Measurements from ENCODE around the gene TDRD1.

TDRD1 gene

GRCh38 chr10:114174695-114175188 is 4.4 kb upstream of the TDRD1 start:
- DNase-seq, result peak; percentile 33

- DNase-seq, result no peak
Observed at GRCh38 chr10:114175667-114176066, 3.5 kb upstream of the TDRD1 start.

DNA sequence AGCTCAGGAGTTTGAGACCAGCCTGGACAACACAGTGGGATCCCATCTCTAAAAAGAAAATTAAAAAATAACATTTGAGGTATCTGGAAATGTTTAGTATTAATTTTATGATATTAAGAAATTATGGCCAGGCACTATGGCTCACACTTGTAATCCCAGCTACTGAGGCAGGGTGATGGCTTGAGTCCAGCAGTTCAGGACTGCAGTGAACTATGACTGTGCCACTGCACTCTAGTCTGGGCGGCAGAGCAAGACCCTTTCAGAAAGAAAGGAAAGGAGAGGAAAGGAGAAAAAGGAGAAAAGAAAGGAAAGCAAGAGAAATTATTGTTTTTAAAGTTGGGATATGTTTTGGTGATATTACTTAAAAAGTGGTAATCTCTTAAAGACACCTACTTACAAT is 2.6 kb upstream of the TDRD1 start:
- DNase-seq, result no peak

GRCh38 chr10:114179747-114180146 is 594 bp downstream of the TDRD1 start:
- no peak for DNase-seq

GRCh38 chr10:114180937-114181336 is 1.8 kb downstream of the TDRD1 start:
- no peak for DNase-seq

GRCh38 chr10:114181971-114182370 is 2.8 kb downstream of the TDRD1 start:
- no peak for DNase-seq

- DNase-seq, result no peak
Observed at GRCh38 chr10:114183563-114183962, 4.4 kb downstream of the TDRD1 start.

DNA sequence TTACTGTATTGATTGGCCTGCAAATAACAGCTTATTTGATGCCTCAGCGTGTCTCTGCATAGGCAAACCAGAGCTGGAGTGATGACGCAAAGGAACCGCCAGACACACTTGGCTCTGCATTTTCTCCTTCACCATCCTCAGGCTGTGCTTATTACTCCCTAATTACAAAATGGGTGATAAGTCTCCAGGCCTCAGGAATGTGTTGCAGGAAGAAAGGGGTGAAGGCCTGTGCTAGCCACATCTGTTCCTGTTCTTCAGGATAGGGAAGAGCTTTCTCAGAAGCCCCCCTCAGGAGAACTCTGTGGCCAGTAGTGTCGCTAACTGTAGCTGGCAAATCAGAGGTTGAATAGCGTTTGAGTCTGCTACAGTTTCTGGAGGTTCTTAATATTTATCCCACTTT is 5.1 kb downstream of the TDRD1 start:
- no peak for DNase-seq

DNA sequence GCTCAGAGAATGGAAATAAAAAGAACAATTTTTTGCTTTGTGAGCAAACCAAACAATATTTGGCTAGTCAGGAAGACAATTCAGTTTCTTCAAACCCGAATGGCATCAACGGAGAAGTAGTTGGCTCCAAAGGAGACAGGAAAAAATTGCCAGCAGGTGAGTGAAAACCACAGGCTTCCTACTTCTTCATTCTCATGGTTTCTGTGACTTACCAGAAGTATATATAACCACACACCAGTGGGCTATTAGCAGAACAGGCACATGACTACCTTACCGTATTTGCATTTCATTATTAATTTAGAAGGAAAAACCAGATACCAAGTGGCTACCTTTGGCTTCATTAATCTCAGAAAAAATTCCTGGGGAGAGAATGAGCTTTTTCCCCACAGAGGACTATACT is 8.8 kb downstream of the TDRD1 start:
- DNase-seq, result no peak

DNA sequence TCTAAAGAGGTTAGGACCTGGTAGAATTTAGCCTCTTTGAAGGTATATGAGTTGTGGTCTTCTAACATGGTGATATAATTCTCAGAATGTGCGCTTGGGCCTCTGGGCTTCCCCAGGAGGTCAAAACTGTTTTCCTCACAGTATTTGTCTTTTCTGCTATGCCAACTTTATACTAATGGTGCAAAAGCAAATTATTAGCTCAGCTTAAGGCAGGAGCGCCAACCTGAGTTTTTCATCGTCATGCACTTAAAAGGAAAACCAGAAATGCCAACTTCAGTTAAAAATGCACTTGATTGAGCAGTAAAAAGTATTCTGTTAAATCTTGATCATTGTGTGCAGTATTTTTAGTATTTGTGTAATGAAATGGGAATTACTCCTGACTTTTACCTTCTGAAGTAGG is 9.7 kb downstream of the TDRD1 start:
- DNase-seq, result no peak

- no peak for DNase-seq
Observed at GRCh38 chr10:114189700-114190099, 10.5 kb downstream of the TDRD1 start.

DNA sequence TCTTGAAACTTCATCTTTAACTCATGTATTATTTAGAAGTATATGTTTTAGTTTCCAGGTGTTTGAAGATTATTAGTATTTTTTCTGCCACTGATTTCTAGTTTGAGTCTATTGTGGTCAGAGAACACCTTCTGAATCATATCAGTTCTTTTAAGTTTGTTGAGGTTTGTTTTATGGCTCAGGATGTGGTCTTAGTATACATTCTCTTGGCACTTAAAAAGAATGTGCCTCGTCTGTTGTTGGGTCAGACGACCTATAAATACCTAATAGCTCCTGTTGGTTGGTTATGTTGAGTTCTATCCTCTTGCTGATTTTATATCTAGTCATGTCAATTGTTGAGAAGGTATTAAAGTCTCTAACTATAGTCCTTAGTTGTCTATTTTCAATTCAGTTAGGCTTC is 15.9 kb downstream of the TDRD1 start:
- no peak for DNase-seq

GRCh38 chr10:114199239-114199638 is 20.1 kb downstream of the TDRD1 start:
- no peak for DNase-seq

DNA sequence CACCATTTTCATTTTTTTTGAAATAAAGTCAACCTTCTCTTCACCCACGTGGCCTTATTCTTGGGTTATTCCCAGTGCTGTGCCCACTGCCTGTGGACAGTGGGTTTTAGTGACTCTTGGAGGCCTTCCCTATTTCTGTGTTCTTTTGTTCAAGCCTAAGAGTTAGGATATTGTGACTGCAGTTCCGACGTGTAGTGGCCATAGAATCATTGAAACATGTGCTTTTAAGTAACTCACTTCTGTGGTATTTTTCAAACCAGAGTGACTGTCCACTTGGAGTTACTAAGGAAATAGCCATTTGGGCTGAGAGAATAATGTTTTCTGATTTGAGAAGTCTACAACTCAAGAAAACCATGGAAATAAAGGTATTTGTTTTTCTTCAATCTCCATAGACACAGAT is 23.7 kb downstream of the TDRD1 start:
- no peak for DNase-seq

DNA sequence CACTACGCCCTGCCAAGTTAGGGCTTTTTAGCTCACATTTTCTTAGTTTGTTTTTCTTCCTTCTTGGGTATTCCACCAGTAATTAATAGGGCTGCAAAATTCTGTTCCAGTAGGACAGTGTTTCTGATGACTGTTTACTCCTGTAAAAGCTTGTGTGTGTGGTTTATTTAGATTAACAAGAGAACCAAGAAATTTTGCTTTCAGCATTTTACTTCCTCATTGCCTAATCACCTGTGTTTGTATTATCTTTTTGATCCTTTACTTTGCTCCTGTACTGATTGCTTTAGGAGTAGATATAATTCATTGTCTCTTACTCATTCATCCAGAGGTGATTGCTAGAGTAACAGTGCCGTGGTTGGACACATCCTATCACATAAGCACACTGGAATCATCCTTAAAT is 27.7 kb downstream of the TDRD1 start:
- no peak for DNase-seq

GRCh38 chr10:114207349-114207748 is 28.2 kb downstream of the TDRD1 start:
- DNase-seq, result no peak

- no peak for DNase-seq
Observed at GRCh38 chr10:114208351-114208750, 29.2 kb downstream of the TDRD1 start.

GRCh38 chr10:114212153-114212552 is 33.0 kb downstream of the TDRD1 start:
- DNase-seq, result no peak

- no peak for DNase-seq
Observed at GRCh38 chr10:114215033-114215432, 35.9 kb downstream of the TDRD1 start.

DNA sequence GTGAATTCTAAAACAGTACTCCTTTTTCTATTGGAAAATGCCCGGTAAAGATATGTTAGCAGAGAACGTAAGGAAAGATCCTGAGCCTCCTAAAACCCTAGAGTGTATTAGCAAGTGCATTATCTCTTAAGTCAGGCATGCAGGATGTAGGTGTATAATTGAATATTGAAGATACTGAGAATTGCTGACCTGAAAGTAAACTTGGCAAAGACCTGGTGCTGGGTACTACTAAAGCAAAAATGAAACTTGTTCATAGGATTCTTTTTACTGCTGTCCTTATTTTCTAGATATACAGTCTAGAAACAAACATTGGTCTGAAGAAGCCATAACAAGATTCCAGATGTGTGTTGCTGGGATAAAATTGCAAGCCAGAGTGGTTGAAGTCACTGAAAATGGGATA is 41.1 kb downstream of the TDRD1 start:
- DNase-seq, result no peak

DNA sequence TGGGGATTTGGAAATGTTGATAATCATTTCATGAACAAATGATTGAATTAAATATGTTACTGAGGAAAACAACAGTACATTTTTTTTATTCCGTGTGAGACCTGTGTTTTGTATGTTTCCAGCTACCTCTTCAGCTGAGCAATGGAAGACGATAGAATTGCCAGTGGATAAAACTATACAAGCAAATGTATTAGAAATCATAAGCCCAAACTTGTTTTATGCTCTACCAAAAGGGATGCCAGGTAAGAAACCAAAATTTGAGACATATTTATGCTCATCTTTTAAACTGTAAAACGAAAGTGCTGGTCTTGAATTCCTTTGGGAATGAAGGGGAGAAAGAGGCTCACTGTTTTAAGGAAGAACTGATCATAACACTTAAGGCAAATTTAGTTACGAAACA is 42.1 kb downstream of the TDRD1 start:
- no peak for DNase-seq

DNA sequence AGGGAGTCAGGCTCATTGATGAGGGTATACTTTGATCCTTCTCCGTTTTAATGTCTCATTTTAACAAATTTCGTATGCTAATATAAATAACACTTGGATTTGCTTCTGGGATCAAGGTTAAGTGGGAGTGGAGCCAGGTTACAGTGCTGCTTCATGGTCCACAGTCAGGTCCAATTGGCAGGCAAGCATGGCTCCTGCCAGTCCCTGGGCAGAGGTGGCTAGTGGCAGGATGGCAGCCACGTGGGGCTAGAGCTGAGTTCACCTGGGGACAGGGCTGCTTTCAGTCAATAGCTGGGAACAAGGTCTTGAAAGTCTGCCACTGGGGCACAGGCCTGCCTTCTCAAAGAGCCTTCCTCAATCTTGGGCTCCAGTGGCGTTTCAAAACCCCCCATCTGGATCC is 43.9 kb downstream of the TDRD1 start:
- DNase-seq, result no peak

- no peak for DNase-seq
Observed at GRCh38 chr10:114228156-114228555, 49.0 kb downstream of the TDRD1 start.

GRCh38 chr10:114232561-114233176 is 53.5 kb downstream of the TDRD1 start:
- no peak for DNase-seq

DNA sequence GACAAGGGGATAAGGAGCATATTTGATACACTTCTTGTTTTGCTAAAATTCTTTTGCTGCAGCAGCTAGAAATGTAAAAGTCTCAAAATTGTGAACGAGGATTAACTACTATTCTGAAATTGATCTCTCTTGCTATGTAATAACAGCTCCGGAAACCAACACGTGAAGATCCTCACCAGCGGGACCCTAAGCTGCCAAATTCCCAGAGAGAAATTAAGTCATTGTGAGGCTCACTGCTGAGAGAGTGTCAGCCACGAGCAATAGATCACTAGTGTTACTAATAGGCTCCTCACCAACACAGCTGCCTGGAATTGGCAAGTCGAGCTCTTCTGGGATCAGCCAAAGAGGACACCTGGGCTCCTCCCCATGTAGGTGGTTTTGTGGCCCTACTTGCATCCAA is 54.3 kb downstream of the TDRD1 start:
- no peak for DNase-seq

DNA sequence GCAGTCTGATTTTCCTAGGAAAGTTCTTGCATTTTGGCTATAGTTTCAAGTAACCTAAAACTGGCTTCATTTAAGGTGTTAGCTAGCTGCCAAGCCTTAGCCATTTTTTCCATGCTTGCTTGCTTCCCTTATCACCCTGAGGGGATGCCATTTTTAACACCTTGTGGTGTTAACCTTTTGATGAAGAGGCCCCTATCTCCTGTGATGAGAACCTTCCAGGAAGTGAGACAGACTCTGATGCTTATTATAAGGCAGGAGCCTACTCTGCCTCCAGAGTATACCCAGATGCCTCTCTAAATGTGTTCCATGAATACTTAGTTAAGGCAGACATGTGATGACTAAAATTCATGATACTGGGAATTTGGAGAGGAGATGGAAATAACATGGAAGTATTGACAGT is 55.0 kb downstream of the TDRD1 start:
- no peak for DNase-seq
